GM18907 (cell line): Measurements from ENCODE around the gene ACAP3.

Experiments used
- ATAC-seq: cut with Tn5 transposase; IDR thresholded peaks from one replicate; pipeline ENCODE4 v1.9.1; 2021; ENCODE audit warnings: mild to moderate bottlenecking, moderate library complexity; ENCODE audit not compliant: unreplicated experiment

Gene ACAP3

GRCh38 chr1:1307923-1308755, at the start of gene ACAP3, which contains the start of gene PUSL1:
ACAP3 (minus strand) TSS chr1:1307930; CDS start chr1:1307815, 115 bp downstream.
PUSL1 (plus strand) TSS chr1:1308597; CDS start chr1:1308644, 47 bp downstream.
- peak; percentile 53 for ATAC-seq

- ATAC-seq = no peak
Measured at GRCh38 chr1:1356796-1357401, 49.2 kb upstream of the ACAP3 start.

- no peak for ATAC-seq
Measured at GRCh38 chr1:1356166-1356795, 48.6 kb upstream of the ACAP3 start.

DNA sequence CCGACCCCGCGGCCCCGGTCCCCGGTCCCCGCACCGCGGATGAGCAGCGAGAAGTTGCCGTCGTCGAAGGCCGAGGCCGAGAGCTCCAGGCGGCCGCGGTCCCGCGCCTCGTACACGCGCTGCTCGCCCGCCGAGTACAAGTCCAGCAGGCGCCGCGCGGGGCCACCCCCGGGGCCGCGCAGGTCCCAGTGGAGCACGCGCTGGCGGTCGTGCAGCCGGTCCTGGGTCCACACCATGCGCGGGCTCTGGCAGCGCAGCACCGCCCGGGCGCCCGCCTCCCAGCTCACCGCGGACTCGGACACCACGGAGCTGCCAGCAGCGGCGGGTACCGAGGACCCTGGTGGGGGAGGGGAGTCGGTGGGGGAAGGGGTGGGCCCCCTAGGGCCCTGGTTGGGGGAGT, 47.7 kb upstream of the ACAP3 start:
- no peak for ATAC-seq

DNA sequence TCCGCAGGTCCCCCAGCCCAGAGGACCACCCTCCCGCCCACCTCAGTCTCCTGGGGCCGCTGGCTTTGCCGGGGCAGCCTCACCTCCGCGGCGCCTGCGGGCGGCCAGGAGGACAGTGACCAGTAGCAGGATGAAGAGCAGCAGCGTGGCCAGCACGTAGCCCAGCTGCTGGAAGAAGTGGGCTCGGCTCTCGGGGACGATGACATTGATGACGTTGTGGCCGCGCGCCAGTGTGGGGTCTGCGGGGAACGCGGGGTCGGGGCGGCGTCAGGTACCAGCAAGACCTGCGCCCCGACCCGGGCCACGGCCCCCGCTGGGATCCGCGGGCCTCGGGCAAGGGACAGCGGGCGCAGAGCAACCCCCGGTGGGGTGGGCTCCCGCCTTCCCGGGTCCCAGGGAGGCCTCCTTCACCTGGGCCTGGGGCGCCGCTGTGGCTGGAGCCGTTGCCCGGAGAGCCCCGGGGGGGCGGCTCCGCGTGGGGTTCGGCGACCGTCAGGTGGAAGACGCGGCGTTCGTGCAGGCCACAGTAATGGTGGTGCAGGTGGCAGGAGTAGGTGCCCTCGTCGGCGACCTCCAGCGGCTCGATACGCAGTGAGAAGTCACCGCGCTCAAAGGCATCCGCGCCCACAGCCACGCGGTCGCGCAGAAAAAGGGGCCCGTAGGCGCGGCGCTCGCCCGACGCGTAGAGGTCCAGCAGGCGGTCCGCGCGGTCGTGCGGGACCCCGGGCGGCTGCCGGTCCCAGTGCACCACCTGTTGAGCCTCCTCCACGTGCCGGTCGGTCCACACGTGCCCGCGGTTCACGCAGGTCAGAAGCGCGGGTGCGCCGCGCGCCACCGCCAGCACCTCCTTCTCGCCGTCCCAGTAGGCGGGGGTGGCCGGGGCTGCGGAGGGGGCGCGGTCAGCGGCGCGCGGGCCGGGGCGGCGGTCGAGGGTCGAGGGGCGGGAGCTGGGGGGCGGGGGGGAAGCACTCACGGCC, 46.8 kb upstream of the ACAP3 start:
- ATAC-seq = no peak

DNA sequence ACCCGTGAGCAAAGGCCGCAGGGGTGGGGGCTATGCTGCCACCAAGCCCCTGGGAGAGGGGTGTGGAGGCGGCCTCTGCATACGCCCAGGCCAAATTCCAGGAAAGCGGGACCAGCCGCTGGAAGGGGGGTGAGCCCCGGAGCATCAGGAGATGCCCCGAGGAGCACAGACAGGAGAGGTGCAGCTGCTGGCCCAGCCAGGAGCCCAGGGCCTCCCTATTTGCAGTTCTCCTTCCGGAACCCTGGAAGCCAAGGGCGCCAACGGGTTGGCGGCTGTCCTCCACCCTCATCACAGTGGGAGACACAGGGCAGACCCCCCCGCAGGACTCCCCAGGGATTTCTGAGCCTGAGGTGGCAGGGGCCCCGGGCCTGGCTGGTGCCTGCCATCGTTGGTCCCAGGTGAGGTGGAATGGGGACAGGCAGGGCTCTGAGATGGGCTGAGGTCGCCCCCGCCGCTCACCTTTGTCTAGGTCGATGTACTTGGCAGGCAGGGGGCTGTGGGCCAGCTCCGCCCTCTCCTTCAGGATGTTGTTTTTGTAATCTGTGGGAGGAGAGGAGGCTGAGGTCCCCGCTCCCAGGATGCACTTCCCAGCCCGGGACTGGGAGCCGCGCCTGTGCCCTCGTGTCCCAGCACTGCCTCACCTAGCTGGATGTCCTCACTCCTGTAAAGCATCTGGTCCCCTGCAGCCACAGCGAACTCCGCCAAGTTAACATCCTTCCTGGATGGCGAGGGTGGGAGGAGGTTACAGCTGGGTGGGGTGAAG, 45.8 kb upstream of the ACAP3 start:
- ATAC-seq = no peak

GRCh38 chr1:1352786-1353388, 45.2 kb upstream of the ACAP3 start:
- ATAC-seq = no peak

DNA sequence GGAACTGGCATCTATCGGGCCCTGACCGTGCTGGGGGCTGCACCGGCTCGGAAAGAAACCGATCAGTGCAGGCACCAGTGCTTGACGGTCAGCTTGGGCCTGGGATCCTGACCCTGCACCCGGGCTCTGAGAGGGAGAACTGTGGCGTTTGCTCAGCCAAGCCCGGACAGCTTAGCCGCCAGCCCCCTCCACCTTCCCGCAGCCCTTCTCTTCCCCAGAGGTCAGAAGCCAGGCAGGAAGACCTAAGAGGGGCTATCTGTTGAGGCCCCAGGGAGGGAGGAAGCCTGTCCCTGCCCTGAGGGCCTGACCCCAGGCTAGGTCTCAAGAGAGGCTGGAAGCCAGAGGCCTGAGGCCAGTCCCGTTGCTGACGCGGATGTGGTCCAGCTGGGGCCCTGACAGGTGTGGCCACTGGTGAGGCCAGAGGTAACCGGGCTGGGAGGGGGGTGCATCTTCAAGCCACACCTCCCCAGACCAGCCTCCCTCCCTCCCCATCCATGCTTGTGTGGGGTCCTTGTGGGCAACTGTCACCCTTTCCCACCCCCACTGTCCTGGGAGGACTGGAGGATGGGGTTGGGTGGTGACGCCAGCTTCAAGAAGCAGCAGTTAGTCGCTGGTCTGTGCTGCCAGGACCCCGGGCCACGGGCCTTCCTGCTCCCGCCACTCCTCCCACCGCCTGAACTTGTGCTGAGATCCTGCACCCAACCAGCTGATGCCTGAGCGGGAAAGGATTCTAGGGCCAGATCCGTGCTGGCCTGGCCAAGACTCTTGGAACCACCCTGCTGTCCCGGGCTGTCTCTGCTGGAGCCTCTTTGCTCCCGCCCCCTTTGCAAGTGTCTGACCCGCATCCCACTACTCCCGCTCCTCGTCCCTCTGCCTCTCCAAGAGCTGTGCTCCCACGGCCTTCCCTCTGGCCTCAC, 44.0 kb upstream of the ACAP3 start:
- no peak for ATAC-seq

GRCh38 chr1:1349256-1350012, 41.7 kb upstream of the ACAP3 start, which contains the start of gene DVL1:
DVL1 (minus strand) TSS chr1:1349418; CDS start chr1:1349065, 353 bp downstream.
- ATAC-seq = peak; percentile 59

DNA sequence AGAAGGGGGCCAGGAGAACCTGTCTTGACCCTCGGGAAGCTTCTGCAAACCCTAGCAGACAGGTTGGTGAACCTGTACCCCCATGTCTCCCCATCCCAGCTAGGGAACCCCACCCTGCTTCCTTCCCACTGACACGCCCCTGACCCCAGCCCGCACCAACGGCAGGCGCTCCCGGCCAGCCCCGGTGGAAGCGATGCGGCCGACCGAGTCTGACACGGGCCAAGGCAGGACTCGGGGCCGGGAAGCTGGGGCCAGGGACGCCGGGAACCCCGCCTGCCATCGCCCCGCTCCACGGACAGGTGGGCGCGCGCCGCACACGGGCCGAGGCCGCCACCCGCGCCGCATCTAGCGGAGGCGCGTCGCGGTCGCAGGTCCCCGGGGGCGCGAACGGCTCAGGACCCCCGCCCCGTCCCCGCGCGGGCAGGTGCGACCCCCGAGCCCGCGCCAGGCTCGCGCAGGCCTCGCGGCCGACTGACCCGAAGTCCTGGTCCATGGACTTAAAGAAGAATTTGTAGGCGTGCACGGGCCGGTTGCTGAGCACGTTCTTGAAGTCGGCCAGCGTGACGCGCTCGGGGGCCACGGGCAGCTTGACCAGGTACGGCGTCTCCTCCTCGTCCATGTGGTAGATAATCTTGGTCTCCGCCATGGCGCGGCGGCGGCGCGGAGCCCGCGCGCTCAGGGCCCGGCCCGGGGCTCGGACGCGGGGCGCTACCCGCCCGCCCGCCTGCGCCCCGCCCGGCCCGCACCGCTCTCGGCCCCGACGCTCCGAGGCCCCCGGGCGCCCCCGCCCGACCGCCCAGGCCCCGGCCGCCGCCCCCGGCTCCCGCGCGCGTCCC, 40.9 kb upstream of the ACAP3 start:
- peak; percentile 29 for ATAC-seq

DNA sequence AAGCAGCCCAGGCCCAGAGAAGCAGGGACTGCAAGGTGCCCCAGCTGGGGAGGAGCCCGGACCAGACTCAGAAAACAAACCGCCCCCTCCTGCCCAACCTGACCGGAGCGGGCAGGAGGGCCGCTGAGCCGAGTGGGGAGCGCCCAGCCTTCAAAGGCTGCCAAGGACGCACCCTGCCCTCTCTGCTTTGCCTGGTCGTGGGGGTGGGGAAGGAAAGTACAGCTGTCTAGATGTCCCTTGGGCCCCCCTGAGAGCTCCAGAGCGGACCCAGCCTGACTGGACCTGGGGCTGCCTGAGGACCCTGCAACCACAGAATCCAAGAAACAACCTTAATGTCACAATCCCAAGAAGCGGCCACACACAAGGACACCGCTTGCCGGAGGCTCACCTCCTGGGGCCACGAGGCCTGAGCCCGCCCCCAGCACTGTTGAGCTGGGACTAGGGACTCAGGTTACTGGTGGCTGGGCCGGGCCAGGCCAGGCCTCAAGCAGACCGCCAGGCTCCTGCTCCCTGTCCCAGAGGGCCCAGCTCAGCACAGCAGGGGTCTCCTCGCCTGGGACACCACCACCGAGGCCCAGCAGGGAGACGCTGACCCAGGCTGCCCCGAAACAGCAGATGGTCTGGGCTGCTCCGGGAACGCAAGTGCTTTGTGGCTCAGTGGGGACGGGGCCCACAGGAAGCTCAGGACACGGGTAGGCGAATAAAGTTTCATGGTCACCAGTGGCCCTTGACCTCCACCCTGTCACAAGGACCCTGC, 40.1 kb upstream of the ACAP3 start:
- ATAC-seq = no peak

DNA sequence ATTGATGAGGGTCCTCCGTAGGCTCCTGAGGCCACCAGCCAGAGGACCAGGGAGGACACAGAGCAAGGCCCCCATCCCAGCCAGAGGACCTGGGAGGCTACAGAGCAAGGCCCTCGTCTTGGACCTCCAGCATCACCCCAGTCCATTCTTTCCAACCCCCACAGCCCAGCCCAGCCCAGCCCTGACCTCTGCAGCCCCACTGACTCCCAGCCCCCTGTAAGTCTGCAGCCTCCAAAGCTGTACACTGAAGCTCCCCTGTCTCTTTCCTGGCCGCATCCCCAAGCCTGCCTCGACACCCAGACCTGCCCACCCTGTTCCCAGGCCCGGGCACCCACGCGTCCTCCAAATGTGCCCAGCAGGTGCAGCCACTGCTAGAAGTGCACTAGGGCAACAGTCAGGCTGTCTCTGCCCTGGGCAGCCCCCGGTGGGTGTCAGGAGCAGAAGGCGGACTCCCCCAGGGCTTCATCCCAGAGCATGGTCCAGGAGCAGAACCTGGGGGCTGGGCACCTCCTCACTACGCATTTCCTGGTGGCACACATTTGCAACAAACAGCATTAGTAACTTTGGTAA, 39.4 kb upstream of the ACAP3 start:
- ATAC-seq = no peak

DNA sequence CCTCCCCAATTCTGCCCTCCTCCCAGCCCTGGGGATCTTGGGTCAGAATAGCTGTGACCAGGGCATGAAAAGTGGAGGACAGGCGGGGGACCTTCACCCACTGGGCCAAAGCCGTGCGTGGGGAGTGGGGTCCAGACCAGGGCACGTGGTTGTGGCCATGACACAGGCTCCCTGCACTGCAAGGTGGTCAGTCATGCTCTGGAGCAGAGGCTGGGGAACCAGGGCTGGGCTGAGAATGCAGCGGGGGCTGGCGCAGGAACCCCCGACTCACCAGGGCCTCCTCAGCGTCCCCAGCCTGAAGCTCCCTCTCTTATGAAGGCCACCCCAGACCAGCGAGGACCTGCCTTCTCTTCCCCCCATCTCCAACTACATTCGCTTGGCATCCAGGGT, 38.8 kb upstream of the ACAP3 start:
- no peak for ATAC-seq

- ATAC-seq = no peak
Measured at GRCh38 chr1:1345860-1346500, 38.2 kb upstream of the ACAP3 start.

DNA sequence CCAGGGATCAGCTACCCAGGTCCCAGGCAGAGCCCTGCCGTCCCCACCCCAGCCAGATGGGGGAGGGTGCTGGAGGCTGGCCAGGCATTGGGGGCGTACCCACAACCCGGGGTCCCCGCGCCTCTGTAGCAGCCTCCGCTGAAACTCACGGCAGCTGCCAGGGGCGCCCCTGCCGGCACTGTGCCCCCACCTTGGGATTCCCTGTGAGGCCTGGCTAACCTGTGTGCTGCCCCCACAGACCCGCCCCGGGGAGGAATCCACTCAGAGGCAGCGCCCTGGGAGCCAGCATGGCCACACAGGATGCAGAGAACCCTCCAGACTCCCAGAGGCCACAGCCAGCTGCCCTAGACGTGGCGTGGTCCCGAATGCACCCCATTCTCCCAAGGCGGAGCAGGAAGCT, 37.7 kb upstream of the ACAP3 start:
- ATAC-seq = no peak
